ENCODE results near the gene STOX2.

DNA sequence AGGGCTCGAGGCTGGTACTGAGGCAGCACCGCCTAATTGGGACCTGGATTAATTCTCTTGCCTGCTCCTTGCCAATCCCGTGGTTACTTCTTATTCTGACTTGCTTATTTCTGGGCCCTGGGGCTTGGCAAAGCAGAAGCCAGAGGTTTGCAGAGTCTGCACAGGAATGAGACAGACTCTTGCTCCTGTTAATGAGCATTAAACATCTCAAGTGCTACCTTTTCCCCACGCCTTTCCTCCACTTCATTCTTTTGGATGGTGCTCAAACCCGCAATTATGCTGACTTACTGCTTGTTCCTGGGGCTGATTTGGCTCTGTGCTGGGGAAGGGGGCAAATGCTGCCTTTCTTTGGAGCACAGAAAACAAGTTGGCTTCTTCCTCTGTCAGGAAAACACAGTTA lies 16.5 kb upstream of the STOX2 start:
- TF ChIP-seq, protein P1, sequence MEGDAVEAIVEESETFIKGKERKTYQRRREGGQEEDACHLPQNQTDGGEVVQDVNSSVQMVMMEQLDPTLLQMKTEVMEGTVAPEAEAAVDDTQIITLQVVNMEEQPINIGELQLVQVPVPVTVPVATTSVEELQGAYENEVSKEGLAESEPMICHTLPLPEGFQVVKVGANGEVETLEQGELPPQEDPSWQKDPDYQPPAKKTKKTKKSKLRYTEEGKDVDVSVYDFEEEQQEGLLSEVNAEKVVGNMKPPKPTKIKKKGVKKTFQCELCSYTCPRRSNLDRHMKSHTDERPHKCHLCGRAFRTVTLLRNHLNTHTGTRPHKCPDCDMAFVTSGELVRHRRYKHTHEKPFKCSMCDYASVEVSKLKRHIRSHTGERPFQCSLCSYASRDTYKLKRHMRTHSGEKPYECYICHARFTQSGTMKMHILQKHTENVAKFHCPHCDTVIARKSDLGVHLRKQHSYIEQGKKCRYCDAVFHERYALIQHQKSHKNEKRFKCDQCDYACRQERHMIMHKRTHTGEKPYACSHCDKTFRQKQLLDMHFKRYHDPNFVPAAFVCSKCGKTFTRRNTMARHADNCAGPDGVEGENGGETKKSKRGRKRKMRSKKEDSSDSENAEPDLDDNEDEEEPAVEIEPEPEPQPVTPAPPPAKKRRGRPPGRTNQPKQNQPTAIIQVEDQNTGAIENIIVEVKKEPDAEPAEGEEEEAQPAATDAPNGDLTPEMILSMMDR (IDR thresholded peaks at IDR 0.05; ENCODE audit: insufficient read depth, low read depth, low read length), result no peak
- no peak for TF ChIP-seq EZH2 (IDR thresholded peaks at IDR 0.05; ENCODE audit: insufficient read depth, low read length)
